GM19035 (cell line): Measurements from ENCODE around the gene MYO15B.

Source experiments
- ATAC-seq: cut with Tn5 transposase; IDR thresholded peaks from one replicate; pipeline ENCODE4 v1.9.1; 2021; ENCODE audit not compliant: unreplicated experiment

Gene MYO15B

GRCh38 chr17:75601057-75601987 lies 13.7 kb downstream of the MYO15B start:
- no peak for ATAC-seq

DNA sequence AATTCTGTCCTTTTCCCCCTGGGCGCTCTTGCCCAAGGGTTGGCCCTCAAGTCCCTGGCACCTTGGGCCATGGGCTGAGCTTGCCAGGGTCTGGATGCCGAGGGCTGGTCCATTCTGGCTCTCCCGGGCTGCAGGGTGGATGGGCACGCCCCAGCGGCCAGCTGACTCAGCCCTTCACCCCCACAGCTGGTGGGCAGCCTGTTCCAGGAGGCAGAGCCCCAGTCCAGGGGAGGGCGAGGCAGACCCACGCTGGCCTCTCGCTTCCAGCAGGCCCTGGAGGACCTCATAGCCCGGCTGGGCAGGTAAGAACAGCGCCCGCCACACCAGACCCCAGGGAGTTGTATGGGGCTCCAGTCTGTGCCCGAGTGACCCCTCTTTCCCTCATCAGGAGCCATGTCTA lies 15.0 kb downstream of the MYO15B start:
- no peak for ATAC-seq

DNA sequence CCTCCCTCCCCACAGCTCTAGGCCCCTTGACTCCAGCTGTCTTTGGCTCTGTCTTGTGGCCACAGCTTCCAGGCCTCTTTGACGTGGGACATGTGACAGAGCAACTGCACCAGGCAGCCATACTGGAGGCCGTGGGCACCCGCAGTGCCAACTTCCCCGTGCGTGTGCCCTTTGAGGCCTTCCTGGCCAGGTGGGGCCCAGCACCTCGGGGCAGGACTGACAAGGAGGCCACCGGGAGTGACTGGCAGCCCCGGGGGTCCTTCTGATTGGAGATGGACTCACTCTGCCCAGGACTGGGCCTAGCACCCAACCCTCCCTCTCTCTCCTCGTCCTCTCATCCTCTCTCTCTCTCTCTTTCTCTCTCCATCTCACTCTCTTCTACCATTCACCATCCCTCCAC lies 15.5 kb downstream of the MYO15B start:
- ATAC-seq: no peak

DNA sequence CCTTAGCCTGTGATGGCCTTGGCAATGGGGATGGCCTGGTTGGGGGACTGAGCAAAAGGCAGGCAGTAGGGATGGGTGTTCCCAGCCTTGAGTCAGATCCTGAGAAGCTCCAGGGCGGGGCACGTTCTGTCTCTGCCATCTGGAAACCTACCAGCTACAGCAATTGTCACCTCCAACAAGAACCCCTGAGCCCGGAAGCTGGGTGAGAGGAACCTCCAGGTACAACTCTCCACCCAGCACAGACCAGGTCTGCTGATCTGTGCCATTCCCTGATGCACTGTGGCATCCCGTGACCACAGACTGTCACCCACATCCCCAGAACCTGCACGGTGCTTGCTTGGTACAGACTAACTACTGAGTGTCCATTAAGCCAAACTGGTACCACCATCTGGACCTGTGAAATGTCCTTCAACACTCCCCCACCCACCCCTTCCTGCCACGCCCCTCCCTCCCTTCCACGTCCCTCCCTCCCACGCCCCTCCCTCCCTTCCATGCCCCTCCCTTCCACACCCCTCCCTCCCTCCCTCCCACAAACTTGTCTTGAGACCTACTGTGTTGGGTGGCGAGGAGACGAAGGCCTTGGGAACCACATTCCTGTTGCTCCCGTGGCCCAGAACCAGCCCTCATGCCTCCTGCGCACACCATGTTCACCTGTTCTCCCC lies 16.6 kb downstream of the MYO15B start:
- ATAC-seq: no peak

GRCh38 chr17:75605790-75606189 lies 18.2 kb downstream of the MYO15B start:
- ATAC-seq: no peak

- ATAC-seq: no peak
These were observed 19.5 kb downstream of the MYO15B start for GRCh38 chr17:75607086-75607485.

- no peak for ATAC-seq
These were observed 22.7 kb downstream of the MYO15B start for GRCh38 chr17:75610103-75610984.

DNA sequence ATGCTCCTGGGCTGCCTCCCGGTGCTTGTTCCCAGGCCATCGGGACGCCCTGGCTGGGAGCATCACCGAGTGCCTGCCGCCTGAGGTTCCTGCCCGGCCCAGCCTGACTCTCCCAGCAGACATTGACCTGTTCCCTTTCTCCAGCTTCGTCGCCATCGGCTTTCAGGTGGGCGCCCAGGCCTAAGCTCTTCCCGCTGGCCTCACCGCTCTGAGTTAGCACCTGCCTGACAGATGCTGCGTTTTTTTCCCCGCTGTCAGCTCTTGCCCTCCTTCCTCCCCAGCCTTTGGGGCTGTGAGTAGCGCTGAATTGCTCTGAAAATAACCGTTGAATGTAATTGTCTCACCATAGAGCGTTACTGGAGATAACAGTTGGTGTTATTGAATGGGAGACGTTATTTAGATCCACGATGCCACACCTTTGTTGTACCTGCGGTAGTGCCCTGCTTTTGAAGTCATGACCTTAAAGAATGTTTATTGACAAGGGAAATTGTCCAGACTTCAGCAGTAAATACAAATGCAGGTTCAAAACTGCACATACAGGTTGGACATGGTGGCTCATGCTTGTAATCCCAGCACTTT lies 24.3 kb downstream of the MYO15B start:
- ATAC-seq: no peak

DNA sequence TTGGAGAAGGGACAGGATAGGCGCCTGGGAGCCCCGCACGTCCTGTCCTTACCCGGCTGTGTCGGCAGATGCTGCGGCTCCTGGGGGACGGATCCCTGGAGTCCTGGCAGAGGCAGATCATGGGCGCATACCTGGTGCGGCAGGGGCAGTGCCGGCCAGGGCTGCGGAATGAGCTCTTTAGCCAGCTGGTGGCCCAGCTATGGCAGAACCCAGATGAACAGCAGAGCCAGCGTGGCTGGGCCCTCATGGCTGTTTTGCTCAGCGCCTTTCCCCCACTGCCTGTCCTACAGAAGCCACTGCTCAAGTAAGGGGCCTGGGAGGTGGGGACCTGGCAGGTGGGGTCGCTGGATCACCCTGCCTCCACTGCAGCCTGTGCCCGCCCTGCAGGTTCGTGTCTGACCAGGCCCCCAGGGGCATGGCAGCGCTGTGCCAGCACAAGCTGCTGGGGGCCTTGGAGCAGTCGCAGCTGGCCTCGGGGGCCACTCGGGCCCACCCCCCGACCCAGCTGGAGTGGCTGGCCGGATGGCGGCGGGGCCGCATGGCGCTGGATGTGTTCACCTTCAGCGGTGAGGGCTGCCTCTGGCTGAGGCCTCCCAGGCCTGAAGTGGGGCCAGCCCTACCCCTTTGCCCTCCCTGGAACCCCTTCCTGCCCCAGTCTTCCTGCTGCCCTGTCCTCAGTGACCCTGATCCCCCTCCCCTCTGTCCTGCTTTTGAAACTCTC lies 25.5 kb downstream of the MYO15B start:
- ATAC-seq: no peak

DNA sequence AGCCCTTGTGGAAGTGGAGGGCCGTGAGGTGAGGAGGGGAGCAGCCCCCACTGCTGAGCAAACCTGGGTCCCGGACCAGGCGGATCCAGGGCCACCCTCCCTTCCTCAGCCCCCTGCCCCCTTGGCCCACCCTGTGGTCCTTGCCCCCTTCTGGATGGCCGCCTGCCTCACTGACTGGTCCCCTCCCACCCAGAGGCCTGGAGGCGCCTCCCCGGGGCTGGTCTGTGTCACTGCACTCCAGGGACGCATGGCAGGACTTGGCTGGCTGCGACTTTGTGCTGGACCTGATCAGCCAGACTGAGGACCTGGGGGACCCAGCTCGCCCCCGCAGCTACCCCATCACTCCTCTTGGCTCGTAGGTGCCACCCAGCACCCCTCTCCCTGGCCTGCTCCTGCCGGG lies 26.4 kb downstream of the MYO15B start:
- ATAC-seq: no peak

GRCh38 chr17:75614556-75615270 lies 27.1 kb downstream of the MYO15B start:
- ATAC-seq: no peak

DNA sequence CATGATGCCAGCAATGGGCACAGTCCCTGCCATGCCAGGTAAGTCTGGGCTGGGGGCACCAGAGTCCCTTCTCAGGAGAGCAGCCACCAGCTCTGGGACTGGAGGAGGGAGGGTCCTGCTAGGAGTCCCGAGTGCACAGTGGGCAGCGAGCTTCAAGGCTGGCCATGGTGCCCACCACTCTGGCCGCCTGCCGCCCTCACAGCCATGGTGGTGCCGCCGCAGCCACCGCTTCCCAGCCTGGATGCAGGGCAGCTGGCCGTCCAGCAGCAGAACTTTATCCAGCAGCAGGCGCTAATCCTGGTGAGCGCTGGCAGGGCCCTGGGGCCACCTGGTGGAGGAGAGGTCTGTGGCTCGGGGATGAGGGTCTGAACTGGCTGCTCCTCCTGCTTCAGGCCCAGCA lies 27.7 kb downstream of the MYO15B start:
- no peak for ATAC-seq

DNA sequence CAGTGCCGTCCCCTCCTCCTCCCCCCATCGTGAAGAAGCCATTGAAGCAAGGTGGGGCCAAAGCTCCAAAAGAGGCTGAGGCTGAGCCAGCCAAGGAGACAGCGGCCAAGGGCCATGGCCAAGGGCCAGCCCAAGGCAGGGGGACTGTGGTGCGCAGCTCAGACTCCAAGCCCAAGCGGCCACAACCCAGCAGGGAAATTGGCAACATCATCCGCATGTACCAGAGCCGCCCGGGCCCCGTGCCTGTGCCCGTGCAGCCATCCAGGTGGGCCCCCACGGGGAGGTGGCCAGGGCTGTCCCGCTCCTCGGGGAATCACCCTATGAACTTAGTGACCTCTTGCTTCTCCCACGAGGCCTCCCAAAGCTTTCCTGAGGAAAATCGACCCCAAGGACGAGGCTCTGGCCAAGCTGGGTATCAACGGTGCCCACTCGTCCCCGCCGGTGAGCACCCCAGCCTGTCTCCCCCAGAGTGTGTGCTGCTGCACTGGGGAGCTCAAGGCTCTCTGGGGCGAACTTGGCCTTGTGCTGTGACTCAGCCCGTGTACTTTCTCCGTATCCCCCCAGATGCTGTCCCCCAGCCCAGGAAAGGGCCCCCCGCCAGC lies 29.0 kb downstream of the MYO15B start:
- ATAC-seq: no peak

GRCh38 chr17:75617218-75617617 lies 29.6 kb downstream of the MYO15B start:
- no peak for ATAC-seq

DNA sequence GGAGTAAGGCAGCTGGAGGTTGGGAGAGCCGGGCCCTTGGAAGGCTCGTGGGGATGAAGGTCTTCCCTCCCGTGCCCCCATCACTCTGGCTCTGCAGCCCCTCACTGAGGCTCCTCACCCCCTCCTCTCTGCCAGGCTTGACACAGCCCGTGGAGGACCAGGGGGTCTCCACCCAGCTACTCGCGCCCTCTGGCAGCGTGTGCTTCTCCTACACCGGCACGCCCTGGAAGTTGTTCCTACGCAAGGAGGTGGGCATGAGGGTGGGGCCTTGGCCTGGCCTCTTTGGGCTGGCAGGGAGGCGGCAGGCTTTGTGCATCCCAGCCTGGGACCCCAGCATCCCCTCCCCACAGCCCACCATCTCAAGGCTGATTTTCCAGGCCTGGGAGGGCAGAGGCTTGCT lies 30.1 kb downstream of the MYO15B start:
- ATAC-seq: no peak

- ATAC-seq: no peak
These were observed 32.2 kb downstream of the MYO15B start for GRCh38 chr17:75619506-75620431.

GRCh38 chr17:75621489-75621888 lies 33.9 kb downstream of the MYO15B start:
- no peak for ATAC-seq

DNA sequence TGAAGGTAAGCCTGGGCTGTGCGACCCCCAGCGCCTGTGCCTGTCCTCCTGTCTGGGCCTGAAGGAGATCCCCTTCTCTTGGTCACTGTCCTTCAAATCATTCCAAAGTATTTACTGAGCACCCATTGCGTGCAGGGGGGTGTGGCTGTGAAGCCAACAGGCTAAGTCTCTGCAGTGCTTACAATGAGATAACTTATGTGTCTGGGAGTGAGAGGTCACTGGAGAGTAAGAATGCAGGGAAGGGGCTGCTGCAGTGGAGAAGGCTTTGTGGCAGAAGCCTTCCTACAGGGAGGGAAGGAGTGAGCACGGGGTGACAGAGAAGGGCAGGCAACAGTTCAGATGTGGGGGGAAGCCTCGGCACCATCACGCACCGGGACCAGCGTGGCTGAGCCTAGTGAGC lies 34.5 kb downstream of the MYO15B start:
- no peak for ATAC-seq
